Activated gamma-delta T cell treated with Interleukin-2 at 50 U/mL for 16 hours (primary cell): ENCODE data around the gene ATP4A.

ENCODE experiments used
- DNase-seq: peaks from one replicate; pipeline ENCODE4 v3.0.0-alpha.2; 2020

The ATP4A gene

GRCh38 chr19:35549174-35549788 lies 14.2 kb downstream of the ATP4A start:
- peak; percentile 54 for DNase-seq

DNA sequence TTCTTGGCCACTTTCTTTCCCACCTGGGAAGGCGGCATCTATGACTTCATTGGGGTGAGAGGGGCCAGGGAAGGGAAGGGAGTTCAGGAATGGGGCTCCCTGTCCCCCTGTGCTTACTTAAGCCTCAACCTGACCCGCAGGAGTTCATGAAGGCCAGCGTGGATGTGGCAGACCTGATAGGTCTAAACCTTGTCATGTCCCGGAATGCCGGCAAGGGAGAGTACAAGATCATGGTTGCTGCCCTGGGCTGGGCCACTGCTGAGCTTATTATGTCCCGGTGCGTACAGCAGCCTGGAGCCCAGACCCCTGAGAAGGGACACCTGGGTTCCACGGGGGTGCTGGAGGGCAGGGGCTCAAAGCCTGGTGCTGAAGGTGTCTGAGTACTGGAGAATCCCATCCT lies 16.9 kb downstream of the ATP4A start:
- DNase-seq = no peak

DNA sequence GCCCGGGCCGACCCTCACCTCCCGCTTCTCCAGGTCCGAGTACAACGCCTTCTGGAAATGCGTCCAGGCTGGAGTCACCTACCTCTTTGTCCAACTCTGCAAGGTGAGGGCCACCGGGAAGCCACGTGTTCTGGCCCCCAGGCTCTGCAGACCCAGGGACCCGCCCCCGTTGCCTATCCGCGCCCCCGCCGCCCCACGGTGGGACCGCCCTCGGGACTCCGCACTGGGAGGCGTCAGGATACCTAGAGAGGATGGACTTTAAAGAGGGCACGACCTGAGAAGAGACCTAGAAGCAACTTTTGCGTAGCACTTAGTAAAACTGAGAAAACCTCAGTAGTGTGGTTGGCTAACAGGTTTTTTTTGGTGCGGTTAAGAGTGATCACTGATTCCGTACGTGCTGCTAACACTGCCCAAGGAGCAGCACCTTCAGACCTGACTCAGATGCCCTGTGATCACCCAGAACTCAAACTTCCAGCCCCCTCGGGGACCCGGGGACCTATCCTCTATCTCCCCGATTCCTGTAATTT lies 17.5 kb downstream of the ATP4A start:
- DNase-seq = peak; percentile 36

GRCh38 chr19:35545001-35545854 lies 18.2 kb downstream of the ATP4A start, which contains the start of gene TMEM147:
TSS of gene TMEM147 (plus strand) at chr19:35545626. CDS start at chr19:35545740, 114 bp downstream.
- DNase-seq = peak; percentile 67

DNA sequence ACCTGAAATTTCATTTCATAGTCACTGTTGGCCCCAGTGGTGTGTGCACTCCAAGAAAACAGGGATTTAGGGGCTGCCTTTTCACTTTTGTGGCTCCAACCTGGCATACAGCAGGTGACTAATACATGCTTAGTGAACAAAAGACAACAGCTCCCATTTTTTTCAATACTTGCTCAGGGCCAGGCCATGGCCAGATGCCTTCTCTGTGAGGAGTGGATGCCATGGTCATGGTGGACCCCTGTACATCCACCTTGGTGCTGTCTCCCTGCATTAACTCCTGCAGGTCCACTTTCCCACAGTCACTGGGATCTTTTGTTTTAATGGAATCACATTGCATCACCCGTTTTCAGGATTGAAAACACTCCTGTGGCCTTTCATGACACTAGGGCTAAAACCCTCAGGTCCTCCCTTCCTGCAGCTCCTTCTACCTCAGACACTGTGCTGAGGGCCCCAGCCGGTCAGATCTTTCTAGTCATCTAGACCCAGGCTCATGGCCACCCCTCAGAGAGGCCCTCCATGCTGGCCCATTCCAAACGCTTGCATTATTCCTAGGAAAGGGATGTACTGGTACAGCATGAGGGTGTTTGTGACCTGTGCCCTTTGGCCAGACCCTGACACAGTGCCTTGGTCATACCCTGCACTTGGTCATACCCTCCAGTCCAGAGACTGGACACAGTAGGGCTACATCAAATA lies 19.2 kb downstream of the ATP4A start:
- no peak for DNase-seq

DNA sequence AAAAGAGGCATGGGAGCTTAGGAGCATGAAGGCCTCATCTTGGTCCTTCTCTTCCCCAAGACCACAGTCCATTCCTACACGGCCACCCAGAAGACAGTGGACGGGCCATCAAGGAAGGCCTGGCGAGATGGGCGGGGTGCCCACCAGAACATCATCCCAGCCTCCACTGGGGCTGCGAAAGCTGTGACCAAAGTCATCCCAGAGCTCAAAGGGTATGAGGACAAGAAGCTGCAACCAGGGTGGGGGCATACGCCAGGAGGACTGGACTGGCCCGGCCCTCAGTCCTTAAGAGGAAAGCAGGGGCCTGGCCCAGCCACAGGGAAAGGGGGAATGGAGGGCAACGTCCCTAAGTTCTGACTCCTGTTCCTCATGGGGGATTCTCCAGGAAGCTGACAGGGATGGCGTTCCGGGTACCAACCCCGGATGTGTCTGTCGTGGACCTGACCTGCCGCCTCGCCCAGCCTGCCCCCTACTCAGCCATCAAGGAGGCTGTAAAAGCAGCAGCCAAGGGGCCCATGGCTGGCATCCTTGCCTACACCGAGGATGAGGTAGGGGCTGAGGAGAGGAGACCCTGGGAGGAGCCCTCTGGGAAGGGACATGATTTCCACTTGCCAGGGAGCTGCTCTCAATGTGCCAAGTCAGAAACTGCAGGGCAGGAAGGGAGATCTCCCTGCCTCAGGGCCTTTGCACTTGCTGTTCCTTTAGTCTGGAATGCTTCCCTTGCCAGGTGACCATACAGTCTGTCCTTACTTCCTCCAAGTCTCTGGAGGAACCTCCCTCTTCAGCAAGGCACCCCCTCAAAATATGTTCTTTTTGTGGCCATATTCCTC lies 20.0 kb downstream of the ATP4A start:
- no peak for DNase-seq

GRCh38 chr19:35542209-35542608 lies 21.2 kb downstream of the ATP4A start:
- no peak for DNase-seq

DNA sequence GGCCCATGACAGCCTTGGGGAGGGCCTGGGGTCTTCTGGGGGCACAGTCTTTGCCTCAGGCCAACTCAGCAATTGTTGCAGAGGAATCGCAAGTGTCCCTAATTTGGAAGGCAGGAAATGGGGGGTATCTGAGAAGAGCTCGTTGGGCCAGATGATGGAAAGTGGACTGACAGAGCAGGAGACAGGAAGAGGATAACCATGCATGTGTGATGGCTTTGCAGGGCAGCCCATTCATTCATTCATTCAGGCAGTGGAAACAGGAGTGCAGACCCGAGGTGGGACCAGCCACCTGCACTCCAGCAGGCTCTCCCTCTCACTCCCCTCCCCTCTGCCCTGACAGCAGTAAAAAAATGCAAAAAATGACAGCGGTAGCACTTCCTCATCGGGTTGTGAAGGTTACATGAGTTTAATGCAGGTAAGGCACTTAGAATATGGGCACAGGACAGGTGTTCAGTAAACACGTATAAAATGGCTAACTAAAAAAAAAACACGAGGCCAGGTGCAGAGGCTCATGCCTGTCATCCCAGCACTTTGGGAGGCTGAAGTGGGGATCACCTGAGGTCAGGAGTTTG lies 23.0 kb downstream of the ATP4A start:
- DNase-seq = no peak

- no peak for DNase-seq
Measured at GRCh38 chr19:35539850-35540249, 23.6 kb downstream of the ATP4A start.

DNA sequence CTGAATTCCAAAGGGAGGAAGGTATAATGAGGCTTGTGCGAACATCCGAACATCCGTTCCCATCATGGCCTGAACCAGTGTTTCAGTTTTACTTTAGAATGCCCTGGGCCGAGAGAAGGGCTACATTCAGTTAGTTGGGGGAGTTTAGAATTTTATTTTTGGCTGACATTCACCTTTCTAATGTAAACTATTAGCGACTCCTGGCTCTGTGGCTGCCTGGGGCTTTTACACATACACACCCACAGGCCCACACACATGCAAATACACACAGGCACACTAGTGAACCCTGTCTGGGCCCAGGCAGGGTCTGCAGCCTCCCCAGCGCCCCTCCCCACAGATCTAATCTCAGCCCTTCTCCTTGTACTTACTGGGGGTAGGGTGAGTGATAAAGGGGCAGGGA lies 24.1 kb downstream of the ATP4A start:
- no peak for DNase-seq

GRCh38 chr19:35534803-35535480 lies 28.5 kb downstream of the ATP4A start:
- DNase-seq = no peak

GRCh38 chr19:35533822-35534392 lies 29.6 kb downstream of the ATP4A start:
- peak; percentile 41 for DNase-seq

- no peak for DNase-seq
Measured at GRCh38 chr19:35533201-35533821, 30.1 kb downstream of the ATP4A start, which contains the start of gene GAPDHS. TSS of gene GAPDHS (plus strand) at chr19:35533456. CDS start at chr19:35533528, 72 bp downstream.

- no peak for DNase-seq
Measured at GRCh38 chr19:35531291-35531690, 32.2 kb downstream of the ATP4A start.

GRCh38 chr19:35529241-35530218 lies 33.9 kb downstream of the ATP4A start:
- no peak for DNase-seq

GRCh38 chr19:35528218-35529038 lies 35.0 kb downstream of the ATP4A start, which contains the start of gene SBSN:
TSS of gene SBSN (minus strand) at chr19:35528311. CDS start at chr19:35528281, 30 bp downstream.
- no peak for DNase-seq

- DNase-seq = no peak
Measured at GRCh38 chr19:35525873-35526272, 37.6 kb downstream of the ATP4A start.

GRCh38 chr19:35524181-35524837 lies 39.1 kb downstream of the ATP4A start:
- no peak for DNase-seq
